Body of pancreas (tissue), 4 donors: ENCODE measurements around the gene PFKFB2.

ENCODE experiments used
- POLR2A ChIP-seq, 3 donors: fragments of 450-650 bp; IDR thresholded peaks; one replicate each; pipeline ENCODE4 v1.6.1; 2016; ENCODE audit warnings: antibody characterized with exemption in 3 of 3, mild to moderate bottlenecking in 2 of 3
- TF ChIP-seq, protein P1 (sequence below), 7 experiments: fragments of 450-650 bp in 4 of 7; fragments of 200-600 bp in 3 of 7; sonication (generic) in 3 of 7; IDR thresholded peaks; one replicate each; pipeline ENCODE4 v1.5.1; 2016 to 2019; ENCODE audit warnings: antibody characterized with exemption in 7 of 7

DNA sequence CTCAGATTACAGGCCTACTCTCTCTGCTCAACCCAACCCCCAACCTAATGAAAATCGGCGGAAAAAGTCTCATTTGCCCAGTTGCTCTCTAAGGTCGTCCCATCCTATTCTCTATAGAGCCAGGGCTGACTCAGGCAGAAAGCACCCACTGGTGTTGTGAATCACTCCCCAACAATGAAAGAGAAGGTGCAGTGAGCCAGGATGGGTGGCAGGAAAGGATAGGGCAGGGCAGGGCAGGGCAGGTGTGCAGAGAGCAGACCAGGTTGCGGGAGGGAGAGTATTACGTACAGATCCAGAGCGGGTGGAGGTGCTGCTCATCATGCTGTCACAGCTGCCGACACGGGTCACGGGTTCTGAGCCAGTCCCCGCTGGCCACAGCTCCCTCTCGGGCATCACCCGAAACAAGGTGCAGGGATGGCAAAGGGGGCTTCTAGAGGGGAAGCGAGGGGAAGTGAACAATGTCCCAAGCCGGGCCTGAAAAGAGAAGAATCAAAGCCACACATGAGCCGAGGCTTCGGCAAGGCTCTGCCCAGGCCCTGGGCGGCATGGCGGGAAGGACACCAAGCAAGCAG is 25.8 kb upstream of the PFKFB2 start:
- TF ChIP-seq, protein P1, sequence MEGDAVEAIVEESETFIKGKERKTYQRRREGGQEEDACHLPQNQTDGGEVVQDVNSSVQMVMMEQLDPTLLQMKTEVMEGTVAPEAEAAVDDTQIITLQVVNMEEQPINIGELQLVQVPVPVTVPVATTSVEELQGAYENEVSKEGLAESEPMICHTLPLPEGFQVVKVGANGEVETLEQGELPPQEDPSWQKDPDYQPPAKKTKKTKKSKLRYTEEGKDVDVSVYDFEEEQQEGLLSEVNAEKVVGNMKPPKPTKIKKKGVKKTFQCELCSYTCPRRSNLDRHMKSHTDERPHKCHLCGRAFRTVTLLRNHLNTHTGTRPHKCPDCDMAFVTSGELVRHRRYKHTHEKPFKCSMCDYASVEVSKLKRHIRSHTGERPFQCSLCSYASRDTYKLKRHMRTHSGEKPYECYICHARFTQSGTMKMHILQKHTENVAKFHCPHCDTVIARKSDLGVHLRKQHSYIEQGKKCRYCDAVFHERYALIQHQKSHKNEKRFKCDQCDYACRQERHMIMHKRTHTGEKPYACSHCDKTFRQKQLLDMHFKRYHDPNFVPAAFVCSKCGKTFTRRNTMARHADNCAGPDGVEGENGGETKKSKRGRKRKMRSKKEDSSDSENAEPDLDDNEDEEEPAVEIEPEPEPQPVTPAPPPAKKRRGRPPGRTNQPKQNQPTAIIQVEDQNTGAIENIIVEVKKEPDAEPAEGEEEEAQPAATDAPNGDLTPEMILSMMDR (IDR thresholded peaks at IDR 0.05) = no peak
- peak in 2 of 3 donors; percentile 21 to 28 for TF ChIP-seq POLR2A (IDR thresholded peaks at IDR 0.05)
